HL-60 (cell line): Measurements from ENCODE around the gene PTPRG.

Experiments used
- DNase-seq, 2 experiments: peaks; one replicate each; pipeline ENCODE4 v3.0.0-alpha.2; 2010 to 2020; ENCODE audit warnings: low read depth in 1 of 2, low spot score in 1 of 2
- H3K27ac ChIP-seq: fragments of 250-450 bp; sonication (Bioruptor Pico); replicated peaks from 2 replicates; pipeline ENCODE4 v1.5.1; 2020; ENCODE audit warnings: mild to moderate bottlenecking, moderate library complexity
- H3K27me3 ChIP-seq: fragments of 250-450 bp; sonication (Bioruptor Pico); 2 replicates; pipeline ENCODE4 v1.5.1; 2021; ENCODE audit warnings: mild to moderate bottlenecking, moderate library complexity; ENCODE audit not compliant: insufficient read depth, poor library complexity, severe bottlenecking
- H3K4me3 ChIP-seq: replicated peaks from 2 replicates; pipeline ENCODE4 v1.5.1; 2011; ENCODE audit warnings: mild to moderate bottlenecking, control low read depth, low read length; ENCODE audit not compliant: insufficient read depth
- GABPA ChIP-seq: IDR thresholded peaks from 2 replicates; pipeline ENCODE4 v1.6.1; 2012; ENCODE audit warnings: low read depth
- POLR2AphosphoS5 ChIP-seq: IDR thresholded peaks from 2 replicates; pipeline ENCODE4 v1.6.1; 2012; ENCODE audit warnings: low read depth
- SPI1 ChIP-seq: IDR thresholded peaks from 2 replicates; pipeline ENCODE4 v1.6.1; 2012; ENCODE audit warnings: low read depth, mild to moderate bottlenecking, borderline replicate concordance
- TF ChIP-seq, protein P1 (sequence below): IDR thresholded peaks from 2 replicates; pipeline ENCODE4 v1.6.1; 2012; ENCODE audit warnings: low read depth; ENCODE audit not compliant: insufficient replicate concordance
- TF ChIP-seq, protein P2 (sequence below): IDR thresholded peaks from one replicate; pipeline ENCODE4 v1.5.1; 2011; ENCODE audit warnings: low read length, control low read depth, inconsistent platforms; ENCODE audit not compliant: insufficient read depth

The PTPRG gene

DNA sequence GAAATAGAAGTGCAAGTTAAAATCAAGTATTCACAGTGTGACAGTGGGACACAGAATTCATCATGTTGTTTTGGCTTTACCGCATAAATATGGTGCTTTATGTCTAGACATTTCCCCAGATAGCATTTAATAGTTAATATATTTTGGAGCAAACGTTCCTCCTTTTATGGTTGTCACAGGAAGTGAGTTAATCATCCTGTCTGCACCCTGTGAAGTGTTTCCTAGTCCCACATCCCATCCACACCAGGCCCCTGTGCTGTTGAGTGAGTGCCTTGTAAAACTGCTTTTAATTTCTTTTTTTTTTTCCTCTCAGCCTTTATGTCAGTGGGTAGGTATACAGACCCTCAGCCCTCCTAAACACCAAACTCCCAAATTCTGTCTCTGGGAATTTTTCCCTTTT, 418.3 kb downstream of the PTPRG start:
- no peaks in the 10 kb centered on the region for H3K27me3 ChIP-seq
- H3K27ac ChIP-seq: no peak overlapping the region
- no peak for TF ChIP-seq GABPA
- TF ChIP-seq, protein P1, sequence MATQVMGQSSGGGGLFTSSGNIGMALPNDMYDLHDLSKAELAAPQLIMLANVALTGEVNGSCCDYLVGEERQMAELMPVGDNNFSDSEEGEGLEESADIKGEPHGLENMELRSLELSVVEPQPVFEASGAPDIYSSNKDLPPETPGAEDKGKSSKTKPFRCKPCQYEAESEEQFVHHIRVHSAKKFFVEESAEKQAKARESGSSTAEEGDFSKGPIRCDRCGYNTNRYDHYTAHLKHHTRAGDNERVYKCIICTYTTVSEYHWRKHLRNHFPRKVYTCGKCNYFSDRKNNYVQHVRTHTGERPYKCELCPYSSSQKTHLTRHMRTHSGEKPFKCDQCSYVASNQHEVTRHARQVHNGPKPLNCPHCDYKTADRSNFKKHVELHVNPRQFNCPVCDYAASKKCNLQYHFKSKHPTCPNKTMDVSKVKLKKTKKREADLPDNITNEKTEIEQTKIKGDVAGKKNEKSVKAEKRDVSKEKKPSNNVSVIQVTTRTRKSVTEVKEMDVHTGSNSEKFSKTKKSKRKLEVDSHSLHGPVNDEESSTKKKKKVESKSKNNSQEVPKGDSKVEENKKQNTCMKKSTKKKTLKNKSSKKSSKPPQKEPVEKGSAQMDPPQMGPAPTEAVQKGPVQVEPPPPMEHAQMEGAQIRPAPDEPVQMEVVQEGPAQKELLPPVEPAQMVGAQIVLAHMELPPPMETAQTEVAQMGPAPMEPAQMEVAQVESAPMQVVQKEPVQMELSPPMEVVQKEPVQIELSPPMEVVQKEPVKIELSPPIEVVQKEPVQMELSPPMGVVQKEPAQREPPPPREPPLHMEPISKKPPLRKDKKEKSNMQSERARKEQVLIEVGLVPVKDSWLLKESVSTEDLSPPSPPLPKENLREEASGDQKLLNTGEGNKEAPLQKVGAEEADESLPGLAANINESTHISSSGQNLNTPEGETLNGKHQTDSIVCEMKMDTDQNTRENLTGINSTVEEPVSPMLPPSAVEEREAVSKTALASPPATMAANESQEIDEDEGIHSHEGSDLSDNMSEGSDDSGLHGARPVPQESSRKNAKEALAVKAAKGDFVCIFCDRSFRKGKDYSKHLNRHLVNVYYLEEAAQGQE: no peak
- no peak for TF ChIP-seq POLR2AphosphoS5
- TF ChIP-seq SPI1: no peak
- TF ChIP-seq, protein P2, sequence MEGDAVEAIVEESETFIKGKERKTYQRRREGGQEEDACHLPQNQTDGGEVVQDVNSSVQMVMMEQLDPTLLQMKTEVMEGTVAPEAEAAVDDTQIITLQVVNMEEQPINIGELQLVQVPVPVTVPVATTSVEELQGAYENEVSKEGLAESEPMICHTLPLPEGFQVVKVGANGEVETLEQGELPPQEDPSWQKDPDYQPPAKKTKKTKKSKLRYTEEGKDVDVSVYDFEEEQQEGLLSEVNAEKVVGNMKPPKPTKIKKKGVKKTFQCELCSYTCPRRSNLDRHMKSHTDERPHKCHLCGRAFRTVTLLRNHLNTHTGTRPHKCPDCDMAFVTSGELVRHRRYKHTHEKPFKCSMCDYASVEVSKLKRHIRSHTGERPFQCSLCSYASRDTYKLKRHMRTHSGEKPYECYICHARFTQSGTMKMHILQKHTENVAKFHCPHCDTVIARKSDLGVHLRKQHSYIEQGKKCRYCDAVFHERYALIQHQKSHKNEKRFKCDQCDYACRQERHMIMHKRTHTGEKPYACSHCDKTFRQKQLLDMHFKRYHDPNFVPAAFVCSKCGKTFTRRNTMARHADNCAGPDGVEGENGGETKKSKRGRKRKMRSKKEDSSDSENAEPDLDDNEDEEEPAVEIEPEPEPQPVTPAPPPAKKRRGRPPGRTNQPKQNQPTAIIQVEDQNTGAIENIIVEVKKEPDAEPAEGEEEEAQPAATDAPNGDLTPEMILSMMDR: no peak
- H3K4me3 ChIP-seq: no peak overlapping the region
- DNase-seq: no peak

DNA sequence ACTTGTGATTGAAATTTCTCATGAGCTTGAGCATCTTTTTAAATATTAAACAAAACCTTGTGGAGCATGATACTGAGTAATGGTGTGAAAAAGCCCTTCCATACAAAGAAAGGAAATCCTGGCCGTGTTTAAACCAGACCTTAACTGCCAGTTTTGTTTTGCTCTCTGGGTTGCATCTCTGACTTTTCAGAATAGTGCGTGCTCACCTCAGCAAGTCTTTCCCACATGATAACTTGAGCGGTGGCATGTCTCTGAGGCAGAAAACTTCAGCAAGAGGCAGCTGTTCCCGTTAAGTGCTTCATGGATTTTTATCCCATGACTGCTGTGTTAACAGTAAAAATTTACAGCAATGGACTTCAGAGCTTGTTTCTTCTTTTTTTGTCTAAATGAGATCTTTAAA, 418.7 kb downstream of the PTPRG start:
- TF ChIP-seq, protein P2: no peak
- TF ChIP-seq SPI1 (no peak), POLR2AphosphoS5 (no peak), GABPA (no peak)
- TF ChIP-seq, protein P1: no peak

DNA sequence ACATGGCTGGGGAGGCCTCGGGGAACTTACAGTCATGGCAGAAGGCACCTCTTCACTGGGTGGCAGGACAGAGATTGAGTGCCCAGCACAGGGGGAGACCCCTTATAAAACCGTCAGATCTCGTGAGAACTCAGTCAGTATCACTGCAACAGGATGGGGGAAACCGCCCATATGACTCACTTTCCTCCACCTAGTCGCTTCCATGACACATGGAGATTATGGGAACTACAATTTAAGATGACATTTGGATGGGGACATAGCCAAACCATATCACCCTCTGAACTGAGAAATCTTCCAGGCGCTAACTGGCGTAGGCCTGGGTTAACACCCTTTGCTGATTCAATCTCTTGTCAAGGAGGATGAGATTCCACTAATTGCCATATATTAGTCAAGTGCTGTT, 419.7 kb downstream of the PTPRG start:
- Histone ChIP-seq H3K27ac (no peak overlapping the region), H3K4me3 (no peak overlapping the region), H3K27me3 (no peaks in the 10 kb centered on the region)
- TF ChIP-seq, protein P2: no peak
- TF ChIP-seq GABPA (no peak), SPI1 (no peak), POLR2AphosphoS5 (no peak)
- TF ChIP-seq, protein P1: no peak
- DNase-seq: no peak

More for the DNA sequence above, 418.7 kb downstream of the PTPRG start:
- no peak overlapping the region for H3K27ac ChIP-seq
- H3K27me3 ChIP-seq: no peaks in the 10 kb centered on the region
- no peak for DNase-seq
- no peak overlapping the region for H3K4me3 ChIP-seq
